ENCODE measurements around the gene LGR4.

- no peak for TF ChIP-seq EZH2phosphoT487 (IDR thresholded peaks at IDR 0.05; ENCODE audit: borderline replicate concordance, low read length)
- TF ChIP-seq CTCF (IDR thresholded peaks at IDR 0.05; ENCODE audit: low read depth, low read length, poor library complexity, severe bottlenecking) = no peak
Observed at GRCh38 chr11:27363576-27364117, 108.9 kb downstream of the LGR4 start.

Data from DOHH2 (cell line).